ENCODE data around the gene WDSUB1.

WDSUB1 gene, protein sequence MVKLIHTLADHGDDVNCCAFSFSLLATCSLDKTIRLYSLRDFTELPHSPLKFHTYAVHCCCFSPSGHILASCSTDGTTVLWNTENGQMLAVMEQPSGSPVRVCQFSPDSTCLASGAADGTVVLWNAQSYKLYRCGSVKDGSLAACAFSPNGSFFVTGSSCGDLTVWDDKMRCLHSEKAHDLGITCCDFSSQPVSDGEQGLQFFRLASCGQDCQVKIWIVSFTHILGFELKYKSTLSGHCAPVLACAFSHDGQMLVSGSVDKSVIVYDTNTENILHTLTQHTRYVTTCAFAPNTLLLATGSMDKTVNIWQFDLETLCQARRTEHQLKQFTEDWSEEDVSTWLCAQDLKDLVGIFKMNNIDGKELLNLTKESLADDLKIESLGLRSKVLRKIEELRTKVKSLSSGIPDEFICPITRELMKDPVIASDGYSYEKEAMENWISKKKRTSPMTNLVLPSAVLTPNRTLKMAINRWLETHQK

DNA sequence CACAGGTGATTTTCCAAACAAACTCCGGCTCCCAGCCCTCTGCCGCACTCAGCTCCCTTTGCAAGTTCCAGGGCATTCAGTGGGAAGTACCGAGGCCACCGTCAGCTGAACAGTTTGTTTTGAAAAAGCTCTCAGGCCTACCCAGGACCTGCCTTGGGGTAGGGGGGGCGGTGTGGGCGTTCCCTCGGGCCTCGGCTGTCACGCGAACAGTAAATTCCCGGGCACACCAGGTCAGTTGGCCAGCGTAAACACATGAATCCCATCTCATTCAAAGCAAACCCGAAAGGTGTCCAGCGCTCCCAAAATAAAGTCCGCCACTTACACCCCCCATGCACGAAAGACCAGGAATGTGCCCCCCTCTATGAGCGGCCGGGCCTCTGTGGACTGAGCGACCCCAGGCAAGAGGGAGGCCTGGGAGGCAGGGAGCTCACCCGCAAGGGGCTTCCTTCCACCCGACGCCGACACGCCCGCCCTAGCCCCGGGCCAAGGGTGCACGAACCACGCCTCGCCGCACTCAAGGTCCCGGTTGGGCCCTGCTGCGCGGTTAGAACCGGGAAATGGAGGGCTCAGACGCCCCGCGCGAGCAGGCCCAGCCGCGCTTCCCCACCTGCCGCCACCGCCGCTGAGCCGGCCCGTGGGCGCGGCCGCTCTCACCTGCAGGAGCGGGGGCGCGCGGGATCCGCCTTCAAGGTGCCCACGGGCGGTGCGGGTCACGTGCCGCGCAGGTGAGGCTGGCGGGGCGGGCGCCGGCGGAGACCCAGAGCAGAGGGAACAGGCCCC, at the start of gene WDSUB1:
Gene WDSUB1 (minus strand): TSS at position 775 of the 780 bp plus-strand sequence. CDS start 3,634 bp downstream, outside the sequence.
- DNase-seq (ENCODE audit: low read depth) = peak; percentile 44

DNA sequence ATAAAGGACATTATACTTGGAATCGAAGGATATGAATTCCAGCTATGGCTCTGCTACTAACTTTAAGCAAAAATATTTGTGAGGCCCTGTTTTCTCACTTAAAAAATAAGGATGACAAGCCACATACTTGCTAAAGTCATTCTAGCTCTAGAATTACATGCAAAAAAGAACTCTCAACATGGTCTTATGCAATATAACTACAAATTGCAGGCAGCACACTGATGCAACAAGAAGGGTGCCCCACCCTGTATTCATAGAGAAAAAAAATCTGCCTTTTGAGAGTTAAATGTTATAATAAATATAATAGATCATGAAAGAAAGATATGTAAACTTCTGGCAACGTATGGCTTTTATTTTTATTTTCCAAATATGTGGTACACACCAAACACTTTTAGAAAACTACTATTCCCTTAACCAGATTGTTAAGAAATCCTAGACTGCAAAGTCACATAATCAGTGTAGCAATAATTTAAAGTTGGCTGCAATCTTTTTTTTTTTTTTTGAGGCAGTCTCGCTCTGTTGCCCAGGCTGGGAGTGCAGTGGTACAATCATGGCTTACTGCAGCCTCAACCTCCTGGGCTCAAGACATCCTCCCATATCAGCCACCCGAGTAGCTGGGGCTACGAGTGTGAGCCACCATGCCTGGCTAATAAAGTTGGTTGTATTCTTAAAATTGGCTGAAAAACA, 40.2 kb upstream of the WDSUB1 start:
- DNase-seq (ENCODE audit: low read depth) = peak; percentile 56

DNA sequence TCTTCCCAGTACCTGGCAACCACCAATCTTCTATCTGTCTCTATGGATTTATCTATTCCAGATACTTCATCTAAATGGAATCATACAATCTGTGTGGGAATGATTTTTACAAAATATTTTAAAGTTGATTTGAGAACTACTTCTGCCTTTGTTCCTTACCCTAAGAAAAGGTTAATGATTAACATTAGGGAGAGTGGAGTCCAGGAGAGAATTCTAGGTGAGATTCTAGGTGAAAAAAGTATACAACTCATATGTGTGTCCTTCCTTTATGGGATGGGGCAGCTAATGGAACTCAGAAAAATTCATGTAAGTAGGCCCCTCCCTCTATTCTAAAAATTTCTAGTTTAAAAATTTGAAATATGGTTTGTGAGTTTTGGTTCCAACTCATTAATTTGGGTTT, 35.9 kb upstream of the WDSUB1 start:
- DNase-seq (ENCODE audit: low read depth) = no peak

DNA sequence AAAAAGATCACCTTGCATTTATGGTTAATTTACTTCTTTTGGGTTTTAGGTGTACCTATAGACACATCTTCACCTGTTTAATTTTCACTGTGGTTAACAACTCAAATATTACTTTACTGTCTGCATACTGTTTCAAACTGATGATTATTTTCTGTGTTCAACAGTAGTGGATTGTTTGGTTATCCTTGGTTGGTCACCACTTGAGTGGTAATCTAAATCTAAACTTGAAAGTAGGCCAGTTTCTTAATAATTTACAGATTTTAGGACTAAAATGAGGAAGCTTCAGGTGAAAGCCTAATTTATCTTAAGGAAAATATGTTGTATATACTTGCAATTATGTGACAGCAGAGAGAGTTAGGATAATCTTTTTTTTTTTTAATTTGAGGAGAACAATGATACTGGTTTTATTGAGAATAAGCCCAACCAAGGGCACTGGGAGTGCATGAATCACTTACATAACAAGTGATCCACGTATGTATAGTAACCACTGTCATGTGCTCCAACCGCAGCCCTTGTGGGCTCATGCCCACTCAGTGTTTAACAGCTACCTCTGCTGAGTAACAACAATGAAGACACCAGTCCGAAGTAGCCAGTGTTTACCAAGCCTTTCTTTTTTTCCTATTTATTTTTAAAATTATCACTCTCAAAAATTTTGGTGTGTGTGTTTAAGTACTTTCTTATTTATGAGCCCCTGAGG, 31.0 kb upstream of the WDSUB1 start:
- DNase-seq (ENCODE audit: low read depth) = no peak

DNA sequence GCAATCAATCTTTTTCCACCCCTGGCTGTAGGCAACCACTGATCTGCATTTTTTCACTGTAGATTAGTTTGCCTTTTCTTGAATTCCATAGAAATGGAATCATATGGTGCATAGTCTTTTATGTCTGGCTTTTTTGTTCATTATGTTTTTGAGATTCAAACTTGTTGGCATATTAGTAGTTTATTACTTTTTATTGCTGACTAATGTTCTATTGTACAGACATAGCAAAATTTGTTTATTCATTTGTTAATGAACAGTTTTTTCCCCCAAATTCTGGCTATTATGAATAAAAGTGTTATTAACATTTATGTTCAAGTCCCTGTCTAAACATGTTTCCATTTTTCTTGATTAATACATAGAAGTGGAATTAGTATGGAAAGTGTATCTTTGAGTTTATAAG, 21.4 kb upstream of the WDSUB1 start:
- DNase-seq (ENCODE audit: low read depth) = no peak

DNA sequence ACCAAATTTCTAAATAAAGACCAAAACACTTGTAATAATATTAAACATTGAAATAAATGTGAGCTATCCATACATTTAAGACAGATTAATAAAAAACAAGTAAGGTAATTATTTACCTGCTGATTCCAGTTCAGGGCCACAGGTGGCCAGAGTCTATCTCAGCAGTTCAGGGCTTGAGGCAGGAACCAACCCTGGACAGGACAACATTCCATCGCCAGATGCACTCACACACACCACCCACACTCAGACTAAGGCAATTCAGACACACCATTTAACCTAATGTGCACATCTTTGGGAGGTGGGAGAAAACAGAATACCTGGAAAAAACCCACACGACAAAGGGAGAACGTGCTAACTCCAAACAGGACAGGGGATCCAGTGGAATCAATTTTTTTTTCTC, 14.1 kb upstream of the WDSUB1 start:
- no peak for DNase-seq (ENCODE audit: low read depth)

DNA sequence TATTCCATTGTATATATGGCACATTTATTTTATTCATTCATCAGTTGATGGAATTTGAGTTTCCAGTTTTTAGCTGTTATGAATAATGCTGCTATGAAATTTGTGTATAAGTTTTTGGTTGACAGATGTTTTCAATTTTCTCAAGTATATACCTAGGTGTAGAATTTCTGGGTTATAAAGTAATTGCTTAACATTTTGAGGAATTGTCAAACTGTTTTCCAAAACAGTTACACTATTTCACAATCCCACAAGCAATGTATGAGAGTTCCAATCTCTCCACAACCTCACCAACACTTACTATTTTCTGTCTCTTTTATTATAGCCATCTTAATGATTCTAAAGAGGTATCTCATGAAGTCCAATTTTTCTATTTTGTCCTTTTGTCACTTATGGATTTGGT, 12.5 kb upstream of the WDSUB1 start:
- DNase-seq (ENCODE audit: low read depth) = no peak

DNA sequence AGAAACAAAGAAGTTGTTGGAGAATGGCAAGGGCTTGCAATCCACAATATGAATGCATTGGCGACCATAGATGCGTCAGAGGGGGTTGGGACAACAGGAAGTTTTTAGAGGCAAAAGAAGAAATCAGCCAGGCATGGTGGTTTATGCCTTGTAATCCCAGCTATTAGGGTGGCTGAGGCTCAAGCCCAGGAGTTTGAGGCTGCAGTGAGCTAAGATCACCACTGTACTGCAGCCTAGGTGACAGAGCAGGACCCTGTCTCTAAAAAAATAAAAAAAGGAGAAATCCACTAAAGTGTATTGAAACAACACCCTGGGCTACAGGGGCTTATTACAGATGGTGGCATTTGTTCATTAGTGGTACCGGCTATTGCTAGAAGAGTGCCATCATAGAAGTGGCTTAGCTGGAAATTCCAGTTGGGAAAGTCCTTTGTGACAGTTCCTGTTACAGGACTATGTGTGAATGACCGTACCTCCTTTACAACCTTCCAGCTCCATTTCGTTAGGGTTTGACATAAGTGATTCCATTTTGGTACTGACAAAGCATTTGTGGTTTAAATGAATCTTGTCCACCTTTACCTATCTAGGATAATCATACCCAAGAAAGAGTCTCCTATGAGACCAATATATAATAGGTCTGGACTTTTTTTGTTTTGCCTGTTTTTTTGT, 10.7 kb upstream of the WDSUB1 start:
- DNase-seq (ENCODE audit: low read depth) = no peak

DNA sequence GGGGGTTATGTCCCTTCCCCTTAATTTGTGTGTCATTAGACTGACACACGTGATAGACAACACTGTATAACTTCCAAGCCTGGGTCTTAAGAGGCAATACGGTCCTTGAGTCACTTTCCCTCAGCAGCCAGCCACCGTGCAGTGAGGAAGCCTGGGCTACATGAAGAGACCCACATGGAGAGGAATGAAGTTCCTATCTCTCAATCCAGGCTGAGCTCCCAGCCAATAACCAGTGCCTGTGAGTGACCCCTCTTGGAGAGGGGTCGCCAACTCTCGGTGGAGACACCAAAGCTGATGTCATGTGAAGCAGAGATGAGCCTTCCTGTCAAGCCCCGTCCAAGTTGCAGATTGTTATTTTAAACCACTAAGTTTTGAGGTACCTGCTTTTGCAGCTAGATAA, 5.7 kb upstream of the WDSUB1 start:
- no peak for DNase-seq (ENCODE audit: low read depth)

DNA sequence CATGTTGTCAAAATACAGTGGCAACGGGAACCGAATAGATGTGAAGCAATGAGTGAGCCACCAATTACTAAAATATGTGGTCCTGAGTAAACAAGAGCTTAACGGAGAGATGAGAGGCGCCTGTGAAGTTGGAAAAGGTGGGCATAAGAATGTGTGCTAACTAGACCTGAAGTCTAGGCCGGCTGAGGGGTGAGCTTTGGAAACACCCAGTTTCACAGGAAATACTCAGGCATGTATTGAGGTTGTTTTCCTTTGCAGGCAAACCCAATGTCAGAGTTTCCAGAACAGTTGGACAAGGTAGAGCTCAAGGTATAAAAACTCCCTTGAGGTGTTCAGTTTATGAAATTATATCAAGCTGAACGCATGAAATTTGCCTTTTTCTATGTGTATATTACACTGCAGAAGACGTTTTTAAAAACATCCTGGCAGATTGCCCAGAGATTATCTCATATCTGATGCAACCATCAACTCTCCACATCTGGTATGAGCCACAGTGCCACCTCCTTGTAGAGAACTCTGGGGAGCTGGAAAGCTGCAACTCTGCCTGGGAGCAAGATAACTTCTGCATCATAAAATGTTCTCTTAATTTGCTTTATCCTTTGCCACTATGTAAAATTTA, 3.9 kb upstream of the WDSUB1 start:
- DNase-seq (ENCODE audit: low read depth) = peak; percentile 85

DNA sequence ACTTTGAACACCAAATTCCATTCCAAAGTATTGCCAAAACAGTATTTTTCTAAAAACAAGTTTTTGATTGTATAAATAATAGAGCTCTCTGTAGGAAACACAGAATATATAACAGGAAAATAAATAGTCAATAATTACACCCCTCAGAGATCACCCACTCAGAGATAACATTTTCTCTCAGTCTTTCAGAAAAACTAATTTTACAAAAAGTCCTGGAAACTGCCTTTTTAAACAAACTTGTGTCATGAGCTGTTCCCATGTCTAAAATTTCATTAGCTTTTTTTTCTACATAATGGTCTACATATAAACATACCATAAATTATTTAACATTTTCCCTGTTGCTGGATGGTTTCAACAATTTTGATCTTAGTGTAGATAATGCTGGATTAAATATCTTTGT, 1.2 kb upstream of the WDSUB1 start:
- DNase-seq (ENCODE audit: low read depth) = no peak

DNA sequence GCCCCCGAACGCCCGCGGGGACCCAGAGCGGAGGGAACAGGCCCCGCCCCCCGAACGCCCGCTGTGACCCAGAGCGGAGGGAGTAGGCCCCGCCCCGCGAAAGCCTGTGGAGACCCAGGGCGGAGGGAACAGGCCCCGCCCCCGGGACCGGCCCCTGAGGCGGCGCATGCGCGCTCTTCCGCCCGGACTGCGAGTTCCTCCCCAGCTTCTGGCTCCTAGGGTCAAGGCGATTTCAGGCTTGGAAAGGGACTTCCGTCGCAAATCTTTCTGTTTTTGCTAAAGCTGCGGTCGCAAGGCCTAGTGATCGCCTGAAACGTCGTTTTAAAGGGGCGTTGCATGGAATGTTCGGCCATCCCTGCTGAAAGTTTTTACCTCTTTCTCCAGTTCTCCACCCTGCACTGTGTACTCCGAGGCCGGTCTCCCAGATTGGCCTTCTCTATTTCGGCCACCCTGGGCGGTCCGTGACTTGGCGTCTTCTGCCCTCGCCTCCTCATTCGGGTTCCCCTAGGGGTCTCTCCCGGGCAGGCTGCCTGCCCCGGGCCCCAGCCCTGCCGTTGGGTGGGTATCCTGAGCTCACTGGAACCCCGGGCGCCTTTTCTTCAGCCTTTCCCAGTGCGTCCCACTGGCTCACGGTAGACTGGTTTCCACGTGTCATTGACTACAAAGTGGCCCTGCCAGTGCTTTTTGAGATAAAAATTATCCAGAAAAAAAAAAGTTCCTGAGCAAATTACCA, 372 bp upstream of the WDSUB1 start:
- peak; percentile 83 for DNase-seq (ENCODE audit: low read depth)

DNA sequence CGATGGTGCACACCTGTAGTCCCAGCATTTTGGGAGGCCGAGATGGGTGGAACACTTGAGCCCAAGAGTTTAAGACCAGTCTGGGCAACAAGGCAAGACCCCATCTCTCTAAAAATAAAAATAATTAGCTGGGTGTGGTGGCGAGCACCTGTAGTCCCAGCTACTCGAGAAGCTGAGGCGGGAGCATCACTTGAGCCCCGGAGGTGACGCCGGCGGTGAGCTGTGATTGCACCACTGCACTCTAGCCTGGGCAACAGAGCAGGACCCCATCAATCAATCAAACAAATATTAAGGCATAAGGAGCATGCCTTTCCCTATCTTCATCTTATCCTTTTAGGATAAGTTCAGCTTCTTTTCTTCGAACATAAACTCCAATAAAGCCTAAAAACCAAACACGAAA, 1.1 kb downstream of the WDSUB1 start:
- DNase-seq (ENCODE audit: low read depth) = no peak

DNA sequence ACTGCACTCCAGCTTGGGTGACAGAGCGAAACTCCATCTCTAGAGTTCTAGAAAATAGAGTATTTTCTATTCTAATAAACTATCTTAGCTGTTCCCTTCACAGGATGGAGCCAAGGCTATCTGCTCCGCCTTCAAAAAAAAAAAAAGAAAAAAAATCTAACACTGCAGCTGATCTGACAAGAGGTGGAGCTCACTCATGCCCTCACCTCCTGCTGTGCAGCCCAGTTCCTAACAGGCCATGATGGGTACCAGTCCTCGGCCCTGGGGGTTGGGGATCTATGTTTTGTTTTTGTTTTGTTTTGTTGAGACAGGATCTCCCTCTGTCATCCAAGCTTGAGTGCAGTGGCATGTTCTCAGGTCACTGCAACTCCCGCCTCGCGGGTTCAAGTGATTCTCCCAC, 3.0 kb downstream of the WDSUB1 start:
- DNase-seq (ENCODE audit: low read depth) = no peak

DNA sequence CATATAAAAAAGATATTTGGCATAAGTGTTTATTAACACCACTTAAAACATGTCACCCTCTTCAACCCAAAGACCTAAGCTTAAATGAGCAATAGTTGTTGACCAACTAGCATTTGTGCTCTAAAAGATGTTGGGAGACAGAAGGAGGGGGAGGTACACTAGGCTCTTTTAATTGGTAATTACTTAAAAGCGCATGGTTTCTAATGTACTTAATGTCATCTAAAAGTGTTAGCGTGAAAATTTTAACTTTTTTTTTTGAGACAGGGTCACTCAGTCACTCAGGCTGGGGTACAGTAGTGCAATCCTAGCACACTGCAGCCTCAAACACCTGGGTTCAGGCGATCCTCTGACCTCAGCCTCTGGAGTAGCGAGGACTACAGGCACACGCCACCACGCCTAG, 5.5 kb downstream of the WDSUB1 start:
- no peak for DNase-seq (ENCODE audit: low read depth)

DNA sequence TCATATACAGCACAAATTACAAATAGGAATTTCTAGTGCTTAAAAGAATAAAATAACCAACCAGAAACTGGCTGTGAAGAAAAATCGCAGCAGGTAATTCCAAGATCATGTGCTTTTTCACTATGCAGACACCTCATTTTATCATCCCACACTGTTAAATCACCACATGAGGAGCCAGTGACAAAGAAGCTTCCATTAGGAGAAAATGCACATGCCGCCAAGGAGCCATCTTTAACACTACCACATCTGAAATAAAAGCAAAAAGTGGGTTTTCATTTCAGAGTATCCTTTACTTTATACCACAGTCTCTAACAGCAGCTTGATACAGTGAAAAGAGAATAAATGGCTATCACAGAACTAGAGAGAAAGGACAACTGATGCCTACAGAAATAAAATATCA, 6.8 kb downstream of the WDSUB1 start:
- DNase-seq (ENCODE audit: low read depth) = no peak

DNA sequence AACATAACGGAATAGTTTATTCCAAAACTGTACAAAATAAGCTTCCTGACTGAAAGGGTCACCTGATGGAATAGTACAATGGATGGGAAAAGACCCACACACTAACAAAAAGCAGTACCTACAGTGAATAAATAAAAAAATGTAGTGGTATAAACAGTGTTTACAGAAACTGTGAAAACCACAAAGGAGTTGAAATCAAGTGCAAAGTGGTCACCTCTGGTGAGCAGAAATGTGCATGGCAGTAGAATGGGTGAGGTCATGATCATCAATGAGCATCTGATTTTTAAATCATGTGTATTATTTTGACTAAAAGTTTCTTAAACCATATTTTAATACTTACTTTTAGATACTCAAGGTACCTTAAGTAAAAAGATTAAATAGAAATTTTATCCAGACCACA, 11.4 kb downstream of the WDSUB1 start:
- DNase-seq (ENCODE audit: low read depth) = no peak

DNA sequence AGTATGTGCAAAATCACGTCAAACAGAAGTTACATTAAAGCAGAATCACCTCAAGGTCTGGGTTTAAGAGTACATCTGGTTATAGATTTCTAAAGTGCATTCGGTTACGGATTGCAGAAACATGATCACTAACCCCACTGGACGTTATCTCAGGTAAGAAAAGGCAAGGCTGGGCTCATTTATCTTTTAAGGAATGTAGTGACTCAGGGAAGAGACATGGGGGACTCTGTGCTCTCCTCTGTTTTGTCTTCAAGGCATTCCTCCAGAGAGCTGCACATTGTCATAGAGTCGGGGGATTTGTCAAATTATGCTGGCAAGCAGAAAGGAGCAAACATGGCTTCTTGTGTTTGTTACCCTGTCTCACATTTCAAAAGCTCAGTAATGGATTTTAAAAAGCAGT, 14.3 kb downstream of the WDSUB1 start:
- peak; percentile 10 for DNase-seq (ENCODE audit: low read depth)

DNA sequence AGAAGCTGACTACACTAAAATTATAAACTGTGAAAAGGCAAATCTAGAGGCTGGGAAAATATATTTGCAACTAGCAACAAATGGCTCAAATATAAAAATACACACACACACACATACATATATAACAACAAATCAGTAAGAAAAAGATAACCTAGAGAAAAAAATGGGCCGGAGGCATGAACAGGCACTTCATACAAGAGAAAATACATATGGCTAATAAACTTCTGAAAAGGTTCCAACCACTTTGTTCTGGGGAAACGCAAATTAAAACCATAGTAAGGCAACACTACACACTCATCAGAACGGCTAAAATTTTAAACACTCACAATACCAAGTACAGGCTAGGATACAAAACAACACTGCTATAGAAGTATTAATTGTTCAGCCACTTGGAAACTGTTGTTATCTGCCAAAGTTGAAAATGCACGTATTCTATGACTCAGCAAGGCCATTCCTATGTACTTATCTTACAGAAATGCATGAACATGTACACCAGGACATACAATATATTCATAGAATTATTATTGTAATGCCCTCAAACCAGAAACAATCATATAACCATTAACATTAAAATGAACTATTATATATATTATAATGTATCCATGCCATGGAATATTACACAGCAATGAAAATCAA, 15.6 kb downstream of the WDSUB1 start:
- no peak for DNase-seq (ENCODE audit: low read depth)

DNA sequence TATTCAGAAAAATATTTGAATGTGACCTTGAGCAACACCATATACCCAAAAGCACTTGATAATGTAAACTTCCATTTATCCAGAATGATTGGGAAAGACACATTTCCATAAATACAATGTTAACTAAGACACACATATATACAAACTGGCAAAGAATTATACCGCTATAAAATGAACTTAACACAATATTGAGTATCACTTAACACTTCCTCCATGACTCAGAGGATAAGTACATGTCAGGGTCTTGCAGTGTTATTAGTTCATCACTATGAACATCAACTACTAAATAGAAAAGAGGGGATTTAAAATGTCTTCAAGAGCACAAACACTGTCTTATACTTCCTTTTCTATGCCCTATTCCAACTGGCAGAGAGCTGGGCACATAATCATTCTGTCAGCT, 18.6 kb downstream of the WDSUB1 start:
- DNase-seq (ENCODE audit: low read depth) = no peak
